ENCODE results near the gene ABI3. TPM values are rescaled to one million over a fixed set of nuclear protein-coding genes. Genes with fewer than 3 reads are reported as not detected.
A peak's percentile ranks its signal among the peaks of the same experiment; 100 is the strongest.

Gene ABI3
- total RNA-seq, 1 donor from 2014 or later, result 0.77 TPM

- peak overlapping the region; percentile 65 for H2AFZ ChIP-seq (ENCODE audit: low read depth, low read length)
- FAIRE-seq, result no peak
- peaks cover 9% of the 10 kb centered on the region for H3K4me1 Mint-ChIP-seq (ENCODE audit: low read depth, unreplicated experiment)
Measured at GRCh38 chr17:49209061-49209571, 1.4 kb upstream of the ABI3 start.

GRCh38 chr17:49213399-49213798, 2.9 kb downstream of the ABI3 start:
- Histone ChIP-seq H3K27me3 (ENCODE audit: insufficient read depth, low read length) (no peaks in the 10 kb centered on the region), H4K20me1 (ENCODE audit: insufficient read depth, low read length) (no peaks in the 10 kb centered on the region), H3K4me2 (ENCODE audit: low read length) (no peak overlapping the region), H3K36me3 (ENCODE audit: insufficient read depth, low read length) (no peaks in the 10 kb centered on the region), H3K9ac (ENCODE audit: low read length) (no peak overlapping the region), H3K79me2 (ENCODE audit: insufficient read depth, low read length) (no peaks in the 10 kb centered on the region), H3K4me1 (ENCODE audit: insufficient read depth, low read length) (peaks cover 15% of the 10 kb centered on the region), H2AFZ (ENCODE audit: low read depth, low read length) (no peak overlapping the region), H3K27ac (ENCODE audit: low read depth, low read length) (no peak overlapping the region), H3K4me3 (ENCODE audit: insufficient read depth, low read depth, low read length) (no peak overlapping the region), H3K9me3 (ENCODE audit: insufficient read depth, low read depth, low read length) (no peaks in the 10 kb centered on the region)
- DNase-seq (ENCODE audit: low read depth) (no peak), FAIRE-seq (no peak)
- Mint-ChIP-seq H3K9me3 (ENCODE audit: unreplicated experiment) (no peaks in the 10 kb centered on the region), H3K4me1 (ENCODE audit: low read depth, unreplicated experiment) (peaks cover 9% of the 10 kb centered on the region), H3K27me3 (ENCODE audit: low read depth, unreplicated experiment) (peaks cover 24% of the 10 kb centered on the region), H3K27ac (ENCODE audit: unreplicated experiment) (no peak overlapping the region), H3K36me3 (ENCODE audit: low read depth, unreplicated experiment) (peaks cover 2% of the 10 kb centered on the region), H3K4me3 (ENCODE audit: unreplicated experiment) (no peak overlapping the region)
- TF ChIP-seq, protein P1, sequence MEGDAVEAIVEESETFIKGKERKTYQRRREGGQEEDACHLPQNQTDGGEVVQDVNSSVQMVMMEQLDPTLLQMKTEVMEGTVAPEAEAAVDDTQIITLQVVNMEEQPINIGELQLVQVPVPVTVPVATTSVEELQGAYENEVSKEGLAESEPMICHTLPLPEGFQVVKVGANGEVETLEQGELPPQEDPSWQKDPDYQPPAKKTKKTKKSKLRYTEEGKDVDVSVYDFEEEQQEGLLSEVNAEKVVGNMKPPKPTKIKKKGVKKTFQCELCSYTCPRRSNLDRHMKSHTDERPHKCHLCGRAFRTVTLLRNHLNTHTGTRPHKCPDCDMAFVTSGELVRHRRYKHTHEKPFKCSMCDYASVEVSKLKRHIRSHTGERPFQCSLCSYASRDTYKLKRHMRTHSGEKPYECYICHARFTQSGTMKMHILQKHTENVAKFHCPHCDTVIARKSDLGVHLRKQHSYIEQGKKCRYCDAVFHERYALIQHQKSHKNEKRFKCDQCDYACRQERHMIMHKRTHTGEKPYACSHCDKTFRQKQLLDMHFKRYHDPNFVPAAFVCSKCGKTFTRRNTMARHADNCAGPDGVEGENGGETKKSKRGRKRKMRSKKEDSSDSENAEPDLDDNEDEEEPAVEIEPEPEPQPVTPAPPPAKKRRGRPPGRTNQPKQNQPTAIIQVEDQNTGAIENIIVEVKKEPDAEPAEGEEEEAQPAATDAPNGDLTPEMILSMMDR (IDR thresholded peaks at IDR 0.05; ENCODE audit: insufficient read depth, low read depth, low read length), result no peak
- TF ChIP-seq EZH2 (IDR thresholded peaks at IDR 0.05; ENCODE audit: insufficient read depth, low read length), result no peak

More at GRCh38 chr17:49209061-49209571, 1.4 kb upstream of the ABI3 start:
- Histone ChIP-seq H4K20me1 (ENCODE audit: insufficient read depth, low read length) (no peaks in the 10 kb centered on the region), H3K36me3 (ENCODE audit: insufficient read depth, low read length) (no peaks in the 10 kb centered on the region), H3K4me1 (ENCODE audit: insufficient read depth, low read length) (peaks cover 15% of the 10 kb centered on the region), H3K4me2 (ENCODE audit: low read length) (peak overlapping the region; percentile 78), H3K4me3 (ENCODE audit: insufficient read depth, low read depth, low read length) (no peak overlapping the region), H3K79me2 (ENCODE audit: insufficient read depth, low read length) (no peaks in the 10 kb centered on the region), H3K27ac (ENCODE audit: low read depth, low read length) (no peak overlapping the region), H3K27me3 (ENCODE audit: insufficient read depth, low read length) (no peaks in the 10 kb centered on the region), H3K9me3 (ENCODE audit: insufficient read depth, low read depth, low read length) (no peaks in the 10 kb centered on the region), H3K9ac (ENCODE audit: low read length) (no peak overlapping the region)
- TF ChIP-seq, protein P1 (IDR thresholded peaks at IDR 0.05; ENCODE audit: insufficient read depth, low read depth, low read length), result no peak
- TF ChIP-seq EZH2 (IDR thresholded peaks at IDR 0.05; ENCODE audit: insufficient read depth, low read length), result no peak
- DNase-seq (ENCODE audit: low read depth), result no peak
- Mint-ChIP-seq H3K27me3 (ENCODE audit: low read depth, unreplicated experiment) (peaks cover 27% of the 10 kb centered on the region), H3K9me3 (ENCODE audit: unreplicated experiment) (peaks cover 4% of the 10 kb centered on the region), H3K27ac (ENCODE audit: unreplicated experiment) (no peak overlapping the region), H3K36me3 (ENCODE audit: low read depth, unreplicated experiment) (no peaks in the 10 kb centered on the region), H3K4me3 (ENCODE audit: unreplicated experiment) (no peak overlapping the region)

DNA sequence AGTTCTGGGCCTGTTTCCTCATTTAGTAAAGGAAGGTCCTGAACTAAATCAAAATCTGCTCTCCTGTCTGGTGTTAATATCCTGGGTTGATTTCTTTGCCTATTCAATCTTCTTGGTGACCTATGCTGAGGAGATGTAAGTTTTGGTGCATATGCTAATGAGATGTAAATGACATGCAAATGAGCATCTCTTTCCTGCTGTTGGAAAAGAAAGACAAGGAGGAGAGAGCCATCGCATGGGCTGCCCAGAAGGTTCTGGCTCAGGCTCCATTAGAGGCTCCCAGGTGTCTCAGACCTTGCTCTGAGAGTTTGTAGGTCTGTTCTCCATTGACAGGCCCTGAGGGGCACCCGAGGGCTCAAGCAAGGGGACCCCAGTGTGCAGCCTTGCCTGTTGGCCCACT, 3.3 kb downstream of the ABI3 start:
- peaks cover 26% of the 10 kb centered on the region for H3K27me3 Mint-ChIP-seq (ENCODE audit: low read depth, unreplicated experiment)
- H2AFZ ChIP-seq (ENCODE audit: low read depth, low read length), result no peak overlapping the region
- no peak overlapping the region for H3K4me3 Mint-ChIP-seq (ENCODE audit: unreplicated experiment)
- H3K36me3 Mint-ChIP-seq (ENCODE audit: low read depth, unreplicated experiment), result peaks cover 2% of the 10 kb centered on the region
- H3K9me3 Mint-ChIP-seq (ENCODE audit: unreplicated experiment), result no peaks in the 10 kb centered on the region
- H3K36me3 ChIP-seq (ENCODE audit: insufficient read depth, low read length), result no peaks in the 10 kb centered on the region
- no peak overlapping the region for H3K27ac Mint-ChIP-seq (ENCODE audit: unreplicated experiment)
- no peak overlapping the region for H3K4me3 ChIP-seq (ENCODE audit: insufficient read depth, low read depth, low read length)
- H3K27ac ChIP-seq (ENCODE audit: low read depth, low read length), result no peak overlapping the region
- H4K20me1 ChIP-seq (ENCODE audit: insufficient read depth, low read length), result no peaks in the 10 kb centered on the region
- no peak overlapping the region for H3K9ac ChIP-seq (ENCODE audit: low read length)
- no peak overlapping the region for H3K4me2 ChIP-seq (ENCODE audit: low read length)
- FAIRE-seq (no peak), DNase-seq (ENCODE audit: low read depth) (no peak)
- no peaks in the 10 kb centered on the region for H3K27me3 ChIP-seq (ENCODE audit: insufficient read depth, low read length)
- H3K79me2 ChIP-seq (ENCODE audit: insufficient read depth, low read length), result no peaks in the 10 kb centered on the region
- H3K4me1 Mint-ChIP-seq (ENCODE audit: low read depth, unreplicated experiment), result peaks cover 9% of the 10 kb centered on the region
- peaks cover 15% of the 10 kb centered on the region for H3K4me1 ChIP-seq (ENCODE audit: insufficient read depth, low read length)
- no peak for TF ChIP-seq EZH2 (IDR thresholded peaks at IDR 0.05; ENCODE audit: insufficient read depth, low read length)
- TF ChIP-seq, protein P1 (IDR thresholded peaks at IDR 0.05; ENCODE audit: insufficient read depth, low read depth, low read length), result no peak
- no peaks in the 10 kb centered on the region for H3K9me3 ChIP-seq (ENCODE audit: insufficient read depth, low read depth, low read length)
